Erythroblast (primary cell): ENCODE data around the gene IL18R1.

ENCODE experiments used
- GATA1 ChIP-seq: IDR thresholded peaks from 2 replicates; pipeline ENCODE4 v1.6.1; 2011; ENCODE audit warnings: low read depth, mild to moderate bottlenecking, control low read depth, low read length, moderate library complexity
- POLR2A ChIP-seq: IDR thresholded peaks from 2 replicates; pipeline ENCODE4 v1.6.1; 2011; ENCODE audit warnings: mild to moderate bottlenecking, low read length

DNA sequence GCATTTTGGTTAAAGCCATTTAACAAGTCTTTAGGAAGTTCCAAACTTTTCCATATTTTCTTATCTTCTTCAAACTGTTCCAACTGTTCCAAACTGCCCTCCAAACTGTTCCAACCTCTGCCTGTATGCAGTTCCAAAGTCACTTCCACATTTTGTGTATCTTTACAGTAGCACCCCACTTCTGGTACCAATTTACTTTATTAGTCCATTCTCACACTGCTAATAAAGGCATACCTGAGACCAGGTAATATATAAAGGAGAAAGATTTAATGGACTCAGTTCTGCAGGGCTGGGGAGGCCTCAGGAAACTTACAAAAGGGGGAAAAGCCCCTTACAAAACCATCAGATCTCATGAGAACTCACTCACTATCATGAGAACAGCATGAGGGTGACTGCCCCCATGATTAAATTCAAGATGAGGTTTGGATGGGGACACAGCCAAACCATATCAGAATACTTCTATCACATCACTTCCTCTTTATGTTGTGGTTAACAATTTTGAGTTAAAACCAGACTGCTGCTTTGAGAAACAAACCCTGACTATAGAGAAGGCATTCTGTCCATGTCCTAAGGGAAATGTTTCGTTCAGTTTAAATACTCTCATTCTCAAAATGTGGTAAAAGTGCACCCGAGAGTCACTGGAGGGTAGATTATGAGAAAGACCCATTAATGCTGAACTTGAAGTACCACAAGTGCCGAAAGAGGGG is 11.0 kb downstream of the IL18R1 start:
- TF ChIP-seq POLR2A (no peak), GATA1 (no peak)
